ENCODE measurements around the gene PKIG. TPM values are rescaled to one million over a fixed set of nuclear protein-coding genes. Genes with fewer than 3 reads are reported as not detected.

The PKIG gene
- total and polyA plus RNA-seq, 10 of the 15 experiments (the other 5 are each of a cell fraction or from before 2014, with no cell fraction given), result 5.7 to 82.3 (median 39.7) TPM

DNA sequence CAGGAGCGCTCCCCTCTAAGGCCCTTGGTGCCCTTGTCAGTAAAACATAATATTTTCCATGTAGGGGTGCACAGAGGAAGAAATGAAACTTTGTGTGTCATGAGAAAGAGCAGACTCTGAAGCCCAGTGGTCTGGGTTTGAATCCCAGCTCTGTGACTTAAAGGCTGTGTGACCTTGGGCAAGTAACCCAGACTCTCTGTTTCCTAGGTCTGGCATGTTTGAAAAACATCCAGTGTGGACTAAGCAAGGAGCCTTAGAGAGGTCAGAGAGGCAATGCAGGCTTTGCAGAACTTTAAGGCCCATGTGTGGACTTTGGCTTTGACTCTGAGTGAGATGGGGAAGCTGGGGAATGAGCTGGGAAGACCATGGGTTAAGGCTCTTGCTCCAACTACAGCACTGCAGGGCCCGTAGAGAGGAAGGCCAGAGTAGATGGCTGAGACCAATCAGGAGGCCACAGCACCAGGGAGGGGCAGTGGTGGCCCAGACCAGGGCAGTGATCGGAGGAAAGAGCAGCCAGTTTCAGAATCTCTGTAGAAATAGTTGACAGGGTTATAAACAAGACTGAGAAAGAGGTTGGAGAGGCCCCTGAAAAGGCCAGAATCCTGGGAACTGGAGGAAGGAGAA, 50.9 kb downstream of the PKIG start:
- SMC1A ChIA-PET (ENCODE audit: uncharacterized antibody, unreplicated experiment), result interaction anchor here (0.7 to 8.1 kb wide), 3 partner anchors 11 to 50 kb away, joined by 3 to 46 read pairs (median 5); no protein-coding TSS in a partner anchor
- TF ChIP-seq MXI1 (IDR thresholded peaks at IDR 0.05; ENCODE audit: low read depth, low read length), result no peak
- TF ChIP-seq, protein P1, sequence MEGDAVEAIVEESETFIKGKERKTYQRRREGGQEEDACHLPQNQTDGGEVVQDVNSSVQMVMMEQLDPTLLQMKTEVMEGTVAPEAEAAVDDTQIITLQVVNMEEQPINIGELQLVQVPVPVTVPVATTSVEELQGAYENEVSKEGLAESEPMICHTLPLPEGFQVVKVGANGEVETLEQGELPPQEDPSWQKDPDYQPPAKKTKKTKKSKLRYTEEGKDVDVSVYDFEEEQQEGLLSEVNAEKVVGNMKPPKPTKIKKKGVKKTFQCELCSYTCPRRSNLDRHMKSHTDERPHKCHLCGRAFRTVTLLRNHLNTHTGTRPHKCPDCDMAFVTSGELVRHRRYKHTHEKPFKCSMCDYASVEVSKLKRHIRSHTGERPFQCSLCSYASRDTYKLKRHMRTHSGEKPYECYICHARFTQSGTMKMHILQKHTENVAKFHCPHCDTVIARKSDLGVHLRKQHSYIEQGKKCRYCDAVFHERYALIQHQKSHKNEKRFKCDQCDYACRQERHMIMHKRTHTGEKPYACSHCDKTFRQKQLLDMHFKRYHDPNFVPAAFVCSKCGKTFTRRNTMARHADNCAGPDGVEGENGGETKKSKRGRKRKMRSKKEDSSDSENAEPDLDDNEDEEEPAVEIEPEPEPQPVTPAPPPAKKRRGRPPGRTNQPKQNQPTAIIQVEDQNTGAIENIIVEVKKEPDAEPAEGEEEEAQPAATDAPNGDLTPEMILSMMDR (IDR thresholded peaks at IDR 0.05 in 2 of 3, conservative IDR thresholded peaks at IDR 0.05 in 1 of 3; ENCODE audit: control insufficient read depth in 2 of 3, extremely low read depth in 1 of 3, insufficient read depth in 1 of 3, low read depth in 3 of 3, low read length in 3 of 3), result no peak
- TF ChIP-seq CBX5 (IDR thresholded peaks at IDR 0.05; ENCODE audit: low read depth), result no peak
- TF ChIP-seq, protein P2, sequence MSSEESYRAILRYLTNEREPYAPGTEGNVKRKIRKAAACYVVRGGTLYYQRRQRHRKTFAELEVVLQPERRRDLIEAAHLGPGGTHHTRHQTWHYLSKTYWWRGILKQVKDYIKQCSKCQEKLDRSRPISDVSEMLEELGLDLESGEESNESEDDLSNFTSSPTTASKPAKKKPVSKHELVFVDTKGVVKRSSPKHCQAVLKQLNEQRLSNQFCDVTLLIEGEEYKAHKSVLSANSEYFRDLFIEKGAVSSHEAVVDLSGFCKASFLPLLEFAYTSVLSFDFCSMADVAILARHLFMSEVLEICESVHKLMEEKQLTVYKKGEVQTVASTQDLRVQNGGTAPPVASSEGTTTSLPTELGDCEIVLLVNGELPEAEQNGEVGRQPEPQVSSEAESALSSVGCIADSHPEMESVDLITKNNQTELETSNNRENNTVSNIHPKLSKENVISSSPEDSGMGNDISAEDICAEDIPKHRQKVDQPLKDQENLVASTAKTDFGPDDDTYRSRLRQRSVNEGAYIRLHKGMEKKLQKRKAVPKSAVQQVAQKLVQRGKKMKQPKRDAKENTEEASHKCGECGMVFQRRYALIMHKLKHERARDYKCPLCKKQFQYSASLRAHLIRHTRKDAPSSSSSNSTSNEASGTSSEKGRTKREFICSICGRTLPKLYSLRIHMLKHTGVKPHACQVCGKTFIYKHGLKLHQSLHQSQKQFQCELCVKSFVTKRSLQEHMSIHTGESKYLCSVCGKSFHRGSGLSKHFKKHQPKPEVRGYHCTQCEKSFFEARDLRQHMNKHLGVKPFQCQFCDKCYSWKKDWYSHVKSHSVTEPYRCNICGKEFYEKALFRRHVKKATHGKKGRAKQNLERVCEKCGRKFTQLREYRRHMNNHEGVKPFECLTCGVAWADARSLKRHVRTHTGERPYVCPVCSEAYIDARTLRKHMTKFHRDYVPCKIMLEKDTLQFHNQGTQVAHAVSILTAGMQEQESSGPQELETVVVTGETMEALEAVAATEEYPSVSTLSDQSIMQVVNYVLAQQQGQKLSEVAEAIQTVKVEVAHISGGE (CRISPR knock-in tag; IDR thresholded peaks at IDR 0.05), result no peak
- TF ChIP-seq, protein P3, sequence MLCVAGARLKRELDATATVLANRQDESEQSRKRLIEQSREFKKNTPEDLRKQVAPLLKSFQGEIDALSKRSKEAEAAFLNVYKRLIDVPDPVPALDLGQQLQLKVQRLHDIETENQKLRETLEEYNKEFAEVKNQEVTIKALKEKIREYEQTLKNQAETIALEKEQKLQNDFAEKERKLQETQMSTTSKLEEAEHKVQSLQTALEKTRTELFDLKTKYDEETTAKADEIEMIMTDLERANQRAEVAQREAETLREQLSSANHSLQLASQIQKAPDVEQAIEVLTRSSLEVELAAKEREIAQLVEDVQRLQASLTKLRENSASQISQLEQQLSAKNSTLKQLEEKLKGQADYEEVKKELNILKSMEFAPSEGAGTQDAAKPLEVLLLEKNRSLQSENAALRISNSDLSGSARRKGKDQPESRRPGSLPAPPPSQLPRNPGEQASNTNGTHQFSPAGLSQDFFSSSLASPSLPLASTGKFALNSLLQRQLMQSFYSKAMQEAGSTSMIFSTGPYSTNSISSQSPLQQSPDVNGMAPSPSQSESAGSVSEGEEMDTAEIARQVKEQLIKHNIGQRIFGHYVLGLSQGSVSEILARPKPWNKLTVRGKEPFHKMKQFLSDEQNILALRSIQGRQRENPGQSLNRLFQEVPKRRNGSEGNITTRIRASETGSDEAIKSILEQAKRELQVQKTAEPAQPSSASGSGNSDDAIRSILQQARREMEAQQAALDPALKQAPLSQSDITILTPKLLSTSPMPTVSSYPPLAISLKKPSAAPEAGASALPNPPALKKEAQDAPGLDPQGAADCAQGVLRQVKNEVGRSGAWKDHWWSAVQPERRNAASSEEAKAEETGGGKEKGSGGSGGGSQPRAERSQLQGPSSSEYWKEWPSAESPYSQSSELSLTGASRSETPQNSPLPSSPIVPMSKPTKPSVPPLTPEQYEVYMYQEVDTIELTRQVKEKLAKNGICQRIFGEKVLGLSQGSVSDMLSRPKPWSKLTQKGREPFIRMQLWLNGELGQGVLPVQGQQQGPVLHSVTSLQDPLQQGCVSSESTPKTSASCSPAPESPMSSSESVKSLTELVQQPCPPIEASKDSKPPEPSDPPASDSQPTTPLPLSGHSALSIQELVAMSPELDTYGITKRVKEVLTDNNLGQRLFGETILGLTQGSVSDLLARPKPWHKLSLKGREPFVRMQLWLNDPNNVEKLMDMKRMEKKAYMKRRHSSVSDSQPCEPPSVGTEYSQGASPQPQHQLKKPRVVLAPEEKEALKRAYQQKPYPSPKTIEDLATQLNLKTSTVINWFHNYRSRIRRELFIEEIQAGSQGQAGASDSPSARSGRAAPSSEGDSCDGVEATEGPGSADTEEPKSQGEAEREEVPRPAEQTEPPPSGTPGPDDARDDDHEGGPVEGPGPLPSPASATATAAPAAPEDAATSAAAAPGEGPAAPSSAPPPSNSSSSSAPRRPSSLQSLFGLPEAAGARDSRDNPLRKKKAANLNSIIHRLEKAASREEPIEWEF (IDR thresholded peaks at IDR 0.05; ENCODE audit: insufficient replicate concordance, low read depth, low read length), result no peak
- no peak for TF ChIP-seq LARP7 (IDR thresholded peaks at IDR 0.05)
- TF ChIP-seq ZNF217 (IDR thresholded peaks at IDR 0.05), result no peak
- no peak for TF ChIP-seq EP300 (IDR thresholded peaks at IDR 0.05; ENCODE audit: borderline replicate concordance in 1 of 2, control insufficient read depth in 1 of 2, low read depth in 2 of 2, low read length in 2 of 2)
- TF ChIP-seq SMAD1 (IDR thresholded peaks at IDR 0.05; ENCODE audit: low read depth, partially characterized antibody), result no peak
- no peak for TF ChIP-seq IRF5 (IDR thresholded peaks at IDR 0.05; ENCODE audit: borderline replicate concordance)

More for the DNA sequence above, 50.9 kb downstream of the PKIG start:
- ChIA-PET RAD21 (ENCODE audit: unreplicated experiment) (interaction anchor here (1.2 to 2.1 kb wide), 3 partner anchors 11 to 19 kb away, joined by 3 to 12 read pairs (median 5); no protein-coding TSS in a partner anchor), POLR2A (no interaction called here), CTCF (interaction anchor here (0.6 to 1.0 kb wide), 5 partner anchors 13 to 57 kb away, joined by 3 to 4 read pairs (median 3); no protein-coding TSS in a partner anchor)
- intact Hi-C loops (cut with micrococcal nuclease; ENCODE audit: unreplicated experiment), result no loop called here
- H3K9ac ChIP-seq (ENCODE audit: control insufficient read depth, insufficient read depth, low read length), result no peak overlapping the region
- FAIRE-seq (no peak), DNase-seq (ENCODE audit: low read depth, low spot score) (no peak), ATAC-seq (no peak)
- peaks cover 8 to 12% of the 10 kb centered on the region in 2 experiments for H3K36me3 ChIP-seq (ENCODE audit: control insufficient read depth in 2 of 2, insufficient read depth in 2 of 2, low read length in 1 of 2)
- H3K4me1 ChIP-seq (ENCODE audit: control insufficient read depth, insufficient read depth, low read length), result no peaks in the 10 kb centered on the region
- H3K4me2 ChIP-seq (ENCODE audit: control insufficient read depth, insufficient read depth), result no peak overlapping the region
- in situ Hi-C loops (cut with MboI), result no loop called here
- no peak overlapping the region for H3K27ac ChIP-seq (ENCODE audit: control insufficient read depth, insufficient read depth)
- H3K9me3 ChIP-seq (replicated peaks; ENCODE audit: control insufficient read depth, insufficient read depth, low read length), result no peaks in the 10 kb centered on the region; the same call in 2 of the 3 replicates
- no peak overlapping the region for H2AFZ ChIP-seq (ENCODE audit: control insufficient read depth, low read depth, low read length)
- no peak overlapping the region for H3K4me3 ChIP-seq
- H4K20me1 ChIP-seq (ENCODE audit: control insufficient read depth, insufficient read depth), result no peaks in the 10 kb centered on the region
- H3K27me3 ChIP-seq (replicated peaks in 1 of 2; ENCODE audit: control insufficient read depth in 2 of 2, insufficient read depth in 2 of 2, low read length in 1 of 2), result no peaks in the 10 kb centered on the region
- H3K79me2 ChIP-seq (ENCODE audit: control insufficient read depth, insufficient read depth, low read length), result no peaks in the 10 kb centered on the region
- BruUV-seq (replicated peaks), result no TSS peak
- WGBS (ENCODE audit: insufficient coverage, insufficient replicate concordance, low lambda C conversion rate, missing lambda C conversion rate), result 87% methylated on average over 3 of the region's 3 CpGs
